Breast epithelium (tissue), 4 donors: ENCODE measurements around the gene PDGFB. TPM values are rescaled to one million over a fixed set of nuclear protein-coding genes. Genes with fewer than 3 reads are reported as not detected.

Source experiments
- DNase-seq, 2 donors: peaks; one replicate each; pipeline ENCODE4 v3.0.0-alpha.2; 2019; ENCODE audit warnings: low spot score in 2 of 2
- H3K27ac ChIP-seq, 2 donors: fragments of 200-600 bp; sonication (generic) in 1 of 2; one replicate each; pipeline ENCODE4 v1.5.1; 2016 to 2019; ENCODE audit warnings: mild to moderate bottlenecking in 1 of 2
- H3K27me3 ChIP-seq, 2 donors: fragments of 200-600 bp; sonication (generic) in 1 of 2; one replicate each; pipeline versions ENCODE4 v1.5.1 to v1.6.0; 2017 to 2019; ENCODE audit warnings: control low read depth in 1 of 2, mild to moderate bottlenecking in 1 of 2
- H3K36me3 ChIP-seq: fragments of 200-600 bp; one replicate; pipeline ENCODE4 v1.5.1; 2019
- H3K4me1 ChIP-seq, 2 donors: fragments of 200-600 bp; sonication (generic); one replicate each; pipeline ENCODE4 v1.5.1; 2016 to 2019; ENCODE audit warnings: control low read depth in 1 of 2
- H3K4me3 ChIP-seq, 3 donors: fragments of 200-600 bp; sonication (generic); 1 replicate in 2 of 3; 2 replicates in 1 of 3; pipeline ENCODE4 v1.5.1; 2016 to 2019; ENCODE audit warnings: mild to moderate bottlenecking in 3 of 3, moderate library complexity in 2 of 3
- H3K9me3 ChIP-seq, 2 donors: fragments of 200-600 bp; sonication (generic) in 1 of 2; one replicate each; pipeline ENCODE4 v1.5.1; 2016 to 2019; ENCODE audit warnings: control low read depth in 1 of 2
- POLR2A ChIP-seq: fragments of 450-650 bp; IDR thresholded peaks from one replicate; pipeline ENCODE4 v1.6.1; 2016; ENCODE audit warnings: antibody characterized with exemption, mild to moderate bottlenecking, moderate library complexity
- POLR2AphosphoS5 ChIP-seq, 3 donors: sonication (generic); formaldehyde crosslinking; IDR thresholded peaks; one replicate each; pipeline ENCODE4 v1.6.1; 2017; ENCODE audit warnings: antibody characterized with exemption in 3 of 3
- intact Hi-C: fragments of 100-400 bp; cut with DNase I; formaldehyde crosslinking; loops from one replicate; pipeline ENCODE4 v1.15.1; 2023; ENCODE audit warnings: low total_unique reads
- total RNA-seq, 3 donors: library from RNA; depleted of rRNA; stranded (reverse); fragments of >200 nt; gene quantifications; one replicate each; pipeline ENCODE4 v1.1.0, GENCODE V29; 2016
- TF ChIP-seq, protein P1 (sequence below), 3 donors: fragments of 450-650 bp; IDR thresholded peaks; one replicate each; pipeline ENCODE4 v1.5.1; 2016 to 2017; ENCODE audit warnings: antibody characterized with exemption in 3 of 3, mild to moderate bottlenecking in 3 of 3, moderate library complexity in 3 of 3

The PDGFB gene
- total RNA-seq, 3 donors from 2014 or later: 5.3 to 11.1 (median 8.5) TPM

DNA sequence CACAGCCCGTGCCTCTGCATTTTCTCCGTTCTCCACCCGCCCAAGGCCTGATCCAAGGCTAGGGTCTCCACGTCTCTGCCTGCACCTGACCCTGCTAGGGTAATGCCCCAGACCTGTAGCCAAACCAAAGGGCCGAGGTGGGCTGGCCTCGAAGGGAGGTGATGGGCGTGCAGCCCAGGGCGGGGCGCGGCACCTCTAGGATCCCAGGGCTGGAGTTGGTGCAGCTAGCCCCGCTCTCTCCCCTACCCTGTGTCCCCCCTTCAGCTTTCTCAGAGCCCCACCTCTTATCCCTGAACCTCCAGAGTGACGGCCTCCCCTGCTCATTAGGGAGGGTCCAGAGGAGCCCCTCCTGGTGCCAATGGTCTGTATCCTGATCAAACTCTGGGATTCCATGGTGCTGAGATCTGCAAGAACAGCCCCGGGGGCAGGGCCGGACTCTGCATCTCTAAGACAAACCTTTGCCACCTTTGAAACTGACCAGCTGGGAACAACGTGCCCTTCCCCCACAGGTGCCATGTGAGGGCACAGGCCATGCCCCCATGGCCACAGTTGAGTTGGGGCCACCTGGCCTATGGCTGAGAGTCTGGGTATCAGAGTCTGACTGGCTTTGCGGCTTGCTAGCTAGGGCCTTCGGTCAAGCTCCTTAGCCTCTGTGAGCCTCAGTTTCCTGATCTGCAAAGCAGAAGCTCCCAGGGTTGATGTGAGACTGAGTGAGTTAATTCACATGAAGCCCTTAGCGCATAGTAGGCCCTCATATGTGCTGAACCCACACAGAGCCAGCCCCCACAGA, 69.2 kb downstream of the PDGFB start:
- intact Hi-C loops: loop anchor here (2.0 kb wide), 1 partner anchor 135 kb away; no protein-coding TSS in a partner anchor
- H3K4me1 ChIP-seq: peaks cover 28 to 36% of the 10 kb centered on the region in 2 donors
- DNase-seq: no peak

DNA sequence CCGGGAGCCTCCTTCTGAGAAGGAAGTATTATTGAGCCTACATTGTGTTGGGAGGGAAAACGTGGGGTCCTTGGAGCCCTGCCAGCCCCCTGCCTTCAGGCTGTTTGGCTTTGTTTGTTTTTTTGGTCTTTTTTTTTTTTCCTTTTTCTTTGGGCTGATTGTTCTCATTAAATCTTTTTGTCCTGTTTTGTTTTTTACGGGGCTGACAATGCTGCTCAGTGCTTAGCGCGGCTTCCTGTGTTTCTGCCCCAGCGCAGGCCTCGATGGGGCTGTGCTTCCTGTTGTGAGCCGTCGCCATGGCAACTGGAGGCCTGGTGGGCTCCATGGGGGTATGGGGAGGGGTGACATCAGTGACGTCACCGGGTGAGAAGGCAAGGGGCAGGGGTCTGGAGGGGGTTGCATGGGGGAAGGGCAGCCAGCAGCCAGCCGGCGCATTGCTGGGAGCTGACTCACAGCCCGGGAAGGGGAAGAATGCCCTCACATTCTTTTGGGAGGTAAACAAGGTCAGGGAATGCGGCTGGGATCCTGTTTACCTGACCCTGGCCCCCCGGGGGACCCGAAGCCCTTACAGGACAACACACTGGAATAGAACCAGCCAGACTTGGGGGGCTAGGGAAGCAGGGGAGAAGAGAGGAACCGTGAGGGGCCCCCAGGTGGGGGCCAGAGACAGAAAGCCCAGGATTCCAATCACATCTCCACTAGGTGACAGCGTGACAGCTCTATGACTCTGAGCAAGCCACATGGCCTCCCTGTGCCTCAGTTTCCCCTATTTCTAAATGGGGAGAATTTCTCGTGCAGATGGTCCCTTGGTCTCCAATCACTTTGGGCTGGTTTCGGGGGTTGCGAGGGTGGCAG, 70.1 kb downstream of the PDGFB start:
- Histone ChIP-seq H3K9me3 (no peaks in the 10 kb centered on the region), H3K27me3 (no peaks in the 10 kb centered on the region), H3K27ac (peak overlapping the region; percentile 88 to 89), H3K36me3 (no peaks in the 10 kb centered on the region), H3K4me3 (peak overlapping the region in 1 of 3 donors; percentile 40), H3K4me1 (peaks cover 28 to 36% of the 10 kb centered on the region in 2 donors)
- DNase-seq: peak; percentile 72 to 78
- TF ChIP-seq, protein P1, sequence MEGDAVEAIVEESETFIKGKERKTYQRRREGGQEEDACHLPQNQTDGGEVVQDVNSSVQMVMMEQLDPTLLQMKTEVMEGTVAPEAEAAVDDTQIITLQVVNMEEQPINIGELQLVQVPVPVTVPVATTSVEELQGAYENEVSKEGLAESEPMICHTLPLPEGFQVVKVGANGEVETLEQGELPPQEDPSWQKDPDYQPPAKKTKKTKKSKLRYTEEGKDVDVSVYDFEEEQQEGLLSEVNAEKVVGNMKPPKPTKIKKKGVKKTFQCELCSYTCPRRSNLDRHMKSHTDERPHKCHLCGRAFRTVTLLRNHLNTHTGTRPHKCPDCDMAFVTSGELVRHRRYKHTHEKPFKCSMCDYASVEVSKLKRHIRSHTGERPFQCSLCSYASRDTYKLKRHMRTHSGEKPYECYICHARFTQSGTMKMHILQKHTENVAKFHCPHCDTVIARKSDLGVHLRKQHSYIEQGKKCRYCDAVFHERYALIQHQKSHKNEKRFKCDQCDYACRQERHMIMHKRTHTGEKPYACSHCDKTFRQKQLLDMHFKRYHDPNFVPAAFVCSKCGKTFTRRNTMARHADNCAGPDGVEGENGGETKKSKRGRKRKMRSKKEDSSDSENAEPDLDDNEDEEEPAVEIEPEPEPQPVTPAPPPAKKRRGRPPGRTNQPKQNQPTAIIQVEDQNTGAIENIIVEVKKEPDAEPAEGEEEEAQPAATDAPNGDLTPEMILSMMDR (IDR thresholded peaks at IDR 0.05): no peak
- TF ChIP-seq POLR2A: no peak
- TF ChIP-seq POLR2AphosphoS5 (IDR thresholded peaks at IDR 0.05): peak in 2 of 3 donors; percentile 54 to 76
- intact Hi-C loops: loop anchor here (2.0 to 5.0 kb wide), 2 partner anchors 136 to 353 kb away; no protein-coding TSS in a partner anchor

More for the DNA sequence above, 69.2 kb downstream of the PDGFB start:
- H3K36me3 ChIP-seq: no peaks in the 10 kb centered on the region
- H3K9me3 ChIP-seq: no peaks in the 10 kb centered on the region
- H3K27me3 ChIP-seq: no peaks in the 10 kb centered on the region
- H3K27ac ChIP-seq: peak overlapping the region; percentile 88 to 89
- peak overlapping the region in 1 of 3 donors; percentile 41 for H3K4me3 ChIP-seq
- TF ChIP-seq POLR2AphosphoS5 (IDR thresholded peaks at IDR 0.05) (no peak), POLR2A (no peak)

DNA sequence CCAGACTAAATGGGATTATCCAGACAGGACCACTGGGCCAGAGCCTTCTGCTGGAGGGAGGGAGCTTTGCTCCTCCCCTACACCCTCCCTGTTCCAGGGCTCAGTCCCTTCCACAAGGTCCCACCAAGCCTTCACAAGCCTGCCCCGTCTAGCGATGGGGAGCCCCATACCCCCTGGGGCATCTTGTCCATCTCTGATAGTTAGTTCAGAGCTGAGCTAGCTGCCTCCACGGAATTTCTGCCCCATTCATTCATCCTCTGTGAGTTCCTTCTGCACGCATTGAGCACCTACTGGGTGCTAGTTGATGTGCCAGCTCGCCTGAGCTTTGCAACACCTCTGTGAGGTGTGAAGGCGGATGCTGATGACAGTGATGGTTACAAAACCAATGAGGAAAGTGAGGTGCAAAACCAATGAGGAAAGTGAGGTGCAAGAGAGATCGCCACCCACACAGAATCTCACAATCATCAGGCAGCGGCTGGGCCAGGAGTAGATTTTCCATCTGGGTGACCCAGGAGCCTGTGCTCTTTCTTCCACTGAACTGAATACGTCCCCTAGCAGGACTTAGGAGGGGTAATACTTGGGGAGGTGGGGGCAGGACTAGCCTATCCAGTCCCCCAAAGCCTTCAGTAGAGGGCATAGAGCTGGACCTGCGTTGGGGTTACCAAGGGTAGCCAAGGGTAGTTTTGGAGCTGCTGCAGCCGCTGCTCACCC, 70.8 kb downstream of the PDGFB start:
- Histone ChIP-seq H3K4me1 (peaks cover 28 to 36% of the 10 kb centered on the region in 2 donors), H3K36me3 (no peaks in the 10 kb centered on the region), H3K27me3 (no peaks in the 10 kb centered on the region), H3K9me3 (no peaks in the 10 kb centered on the region), H3K4me3 (peak overlapping the region in 1 of 3 donors; percentile 40), H3K27ac (peak overlapping the region; percentile 88 to 89)
- TF ChIP-seq POLR2A (no peak), POLR2AphosphoS5 (IDR thresholded peaks at IDR 0.05) (peak in 1 of 3 donors; percentile 5)
- TF ChIP-seq, protein P1 (IDR thresholded peaks at IDR 0.05): no peak
- no peak for DNase-seq
- intact Hi-C loops: loop anchor here (2.0 to 5.0 kb wide), 2 partner anchors 137 to 353 kb away; no protein-coding TSS in a partner anchor

Other genes starting within 250 kb of the PDGFB start
- 1 to 10 TPM; 6.9 to 9.5 (median 7.0) TPM for gene APOBEC3C, start 230.7 kb downstream of the PDGFB start, total RNA-seq
- gene APOBEC3D, start 223.9 kb downstream of the PDGFB start, total RNA-seq: 1 to 10 TPM; 1.3 to 4.0 (median 3.9) TPM
- gene APOBEC3F, start 204.1 kb downstream of the PDGFB start, total RNA-seq: 1 to 10 TPM; 1.9 to 7.9 (median 5.9) TPM
- gene APOBEC3G, start 167.7 kb downstream of the PDGFB start, total RNA-seq: 10 to 100 TPM in 2 of 3 donors, 1 to 10 TPM in 1; 7.2 to 14.1 (median 13.3) TPM
- under 1 TPM in 1 of 3 donors, not detected in 2; 0.32 TPM for gene APOBEC3H, start 147.7 kb downstream of the PDGFB start, total RNA-seq
- 10 to 100 TPM; 57.1 to 71.9 (median 71.1) TPM for gene CBX7, start 92.3 kb downstream of the PDGFB start, total RNA-seq
- gene RPL3, start 74.6 kb upstream of the PDGFB start, total RNA-seq: 1,000 to 10,000 TPM; 1,827 to 3,262 (median 2,633) TPM
- 10 to 100 TPM in 2 of 3 donors, 1 to 10 TPM in 1; 6.9 to 22.3 (median 20.5) TPM for gene SYNGR1, start 105.0 kb upstream of the PDGFB start, total RNA-seq
- 10 to 100 TPM; 15.4 to 17.9 (median 16.0) TPM for gene TAB1, start 154.8 kb upstream of the PDGFB start, total RNA-seq
- gene MGAT3, start 212.0 kb upstream of the PDGFB start, total RNA-seq: 1 to 10 TPM; 1.9 to 9.4 (median 3.9) TPM